IMR-90 (cell line): ENCODE results near the gene AP4S1. TPM values are rescaled to one million over a fixed set of nuclear protein-coding genes. Genes with fewer than 3 reads are reported as not detected.
A peak's percentile ranks its signal among the peaks of the same experiment; 100 is the strongest.

Experiments used
- ATAC-seq: fragments of 200-7000 bp; cut with Tn5 transposase; 2 replicates; pipeline ENCODE4 v1.9.1; 2020; ENCODE audit warnings: low read depth, mild to moderate bottlenecking, moderate library complexity
- BruUV-seq: library from RNA; stranded (reverse); fragments of 400-500 nt; replicated peaks from 2 replicates; lab custom pipeline; 2021; lab: Mats Ljungman, UMichigan
- CTCF ChIA-PET: fragments of 300-600 bp; formaldehyde crosslinking; extraction: SDS; loops from one replicate; lab custom pipeline; 2021; ENCODE audit warnings: antibody characterized with exemption; lab: Yijun Ruan, JAX
- POLR2A ChIA-PET: fragments of 300-600 bp; sonication (Branson Sonifier 250); formaldehyde crosslinking; loops from one replicate; lab custom pipeline; 2022; ENCODE audit warnings: antibody characterized with exemption; ENCODE audit not compliant: unreplicated experiment; lab: Charles Lee
- DNase-seq: peaks from one replicate; pipeline ENCODE4 v3.0.0; 2013
- H2AFZ ChIP-seq: replicated peaks from 2 replicates; pipeline ENCODE3; 2013; ENCODE audit warnings: low read length, mild to moderate bottlenecking; ENCODE audit not compliant: poor library complexity
- H2AK5ac ChIP-seq: 2 replicates; pipeline ENCODE4 v1.6.1; 2013; ENCODE audit warnings: low read depth, low read length, inconsistent platforms
- H2AK9ac ChIP-seq: replicated peaks from 2 replicates; pipeline ENCODE3; 2013; ENCODE audit warnings: mild to moderate bottlenecking, low read depth, low read length, moderate library complexity; ENCODE audit not compliant: poor library complexity
- H2BK120ac ChIP-seq: 2 replicates; pipeline ENCODE4 v1.6.1; 2013; ENCODE audit warnings: low read depth, low read length, inconsistent platforms
- H2BK15ac ChIP-seq: 3 replicates; pipeline ENCODE4 v1.6.1; 2013; ENCODE audit warnings: low read depth, low read length, inconsistent platforms
- H2BK20ac ChIP-seq: 2 replicates; pipeline ENCODE4 v1.6.1; 2013; ENCODE audit warnings: low read depth, mild to moderate bottlenecking, inconsistent platforms, low read length, moderate library complexity
- H2BK5ac ChIP-seq: 2 replicates; pipeline ENCODE4 v1.6.1; 2013; ENCODE audit warnings: mild to moderate bottlenecking, low read depth, low read length, inconsistent platforms; ENCODE audit not compliant: poor library complexity, severe bottlenecking
- H3K14ac ChIP-seq: replicated peaks from 2 replicates; pipeline ENCODE4 v1.6.1; 2013; ENCODE audit warnings: low read depth, low read length, inconsistent platforms
- H3K18ac ChIP-seq: 2 replicates; pipeline ENCODE4 v1.6.1; 2013; ENCODE audit warnings: low read depth, low read length, control low read depth
- H3K23ac ChIP-seq: 2 replicates; pipeline ENCODE4 v1.6.1; 2013; ENCODE audit warnings: low read depth, low read length, inconsistent platforms
- H3K27ac ChIP-seq: 2 replicates; pipeline ENCODE4 v1.5.1; 2013; ENCODE audit warnings: mild to moderate bottlenecking, control low read depth, low read length; ENCODE audit not compliant: insufficient read depth
- H3K27me3 ChIP-seq: 2 replicates; pipeline ENCODE4 v1.6.1; 2013; ENCODE audit warnings: low read length; ENCODE audit not compliant: control insufficient read depth, insufficient read depth
- H3K36me3 ChIP-seq: 2 replicates; pipeline ENCODE4 v1.6.1; 2013; ENCODE audit warnings: low read length, mixed read lengths; ENCODE audit not compliant: control insufficient read depth, insufficient read depth
- H3K4ac ChIP-seq: 2 replicates; pipeline ENCODE4 v1.6.1; 2013; ENCODE audit warnings: low read depth, low read length, inconsistent platforms
- H3K4me1 ChIP-seq: 2 replicates; pipeline ENCODE4 v1.6.1; 2013; ENCODE audit warnings: low read length, mixed read lengths; ENCODE audit not compliant: control insufficient read depth, insufficient read depth
- H3K4me2 ChIP-seq: 2 replicates; pipeline ENCODE4 v1.6.1; 2013; ENCODE audit warnings: low read depth, mild to moderate bottlenecking, control low read depth, low read length, moderate library complexity
- H3K4me3 ChIP-seq: 2 replicates; pipeline ENCODE4 v1.5.1; 2013; ENCODE audit warnings: low read depth, mild to moderate bottlenecking, control low read depth, low read length, moderate library complexity; ENCODE audit not compliant: insufficient read depth
- H3K56ac ChIP-seq: 2 replicates; pipeline ENCODE4 v1.6.1; 2013; ENCODE audit warnings: low read length, inconsistent platforms; ENCODE audit not compliant: insufficient read depth; ENCODE audit errors: extremely low read depth
- H3K79me1 ChIP-seq, 2 experiments: 2 replicates each; pipeline ENCODE4 v1.6.1; 2013; ENCODE audit warnings: low read length in 2 of 2, inconsistent platforms in 1 of 2, low read depth in 1 of 2
- H3K9ac ChIP-seq: 2 replicates; pipeline ENCODE4 v1.6.1; 2013; ENCODE audit warnings: low read depth, low read length, control low read depth
- H3K9me1 ChIP-seq: 2 replicates; pipeline ENCODE4 v1.6.1; 2013; ENCODE audit warnings: low read length, inconsistent platforms; ENCODE audit not compliant: insufficient read depth
- H3K9me3 ChIP-seq: 2 replicates; pipeline ENCODE4 v1.6.1; 2013; ENCODE audit warnings: low read length; ENCODE audit not compliant: control insufficient read depth, insufficient read depth
- H4K20me1 ChIP-seq: 2 replicates; pipeline ENCODE4 v1.6.1; 2013; ENCODE audit warnings: low read length, inconsistent platforms; ENCODE audit not compliant: insufficient read depth
- H4K5ac ChIP-seq: 2 replicates; pipeline ENCODE4 v1.6.1; 2013; ENCODE audit warnings: mild to moderate bottlenecking, low read depth, low read length, control low read depth
- H4K8ac ChIP-seq, 2 experiments: 2 replicates each; pipeline ENCODE4 v1.6.1; 2013; ENCODE audit warnings: low read depth in 2 of 2, low read length in 2 of 2, control low read depth in 1 of 2, inconsistent platforms in 1 of 2
- H4K91ac ChIP-seq: 2 replicates; pipeline ENCODE4 v1.6.1; 2013; ENCODE audit warnings: low read depth, low read length, inconsistent platforms; ENCODE audit not compliant: insufficient read depth
- BHLHE40 ChIP-seq: fragments of 150-350 bp; IDR thresholded peaks from 2 replicates; pipeline ENCODE4 v1.6.1; 2016; ENCODE audit warnings: mild to moderate bottlenecking, low read depth, low read length
- CEBPB ChIP-seq: IDR thresholded peaks from 2 replicates; pipeline ENCODE4 v1.6.1; 2012; ENCODE audit warnings: low read depth, low read length, improper control_type of control experiment
- CHD1 ChIP-seq: IDR thresholded peaks from 2 replicates; pipeline ENCODE4 v1.6.1; 2012; ENCODE audit warnings: low read depth, low read length, improper control_type of control experiment
- FOS ChIP-seq: fragments of 150-350 bp; IDR thresholded peaks from 2 replicates; pipeline ENCODE4 v1.6.1; 2016; ENCODE audit warnings: low read depth, low read length
- MAFK ChIP-seq: IDR thresholded peaks from 2 replicates; pipeline ENCODE4 v1.6.1; 2012; ENCODE audit warnings: low read depth, low read length, improper control_type of control experiment
- MAZ ChIP-seq: IDR thresholded peaks from 2 replicates; pipeline ENCODE4 v1.6.1; 2012; ENCODE audit warnings: low read depth, mild to moderate bottlenecking, low read length, improper control_type of control experiment, moderate library complexity, borderline replicate concordance
- MXI1 ChIP-seq: IDR thresholded peaks from 2 replicates; pipeline ENCODE4 v1.6.1; 2012; ENCODE audit warnings: low read depth, mild to moderate bottlenecking, low read length, moderate library complexity, borderline replicate concordance
- NFE2L2 ChIP-seq: fragments of 150-350 bp; IDR thresholded peaks from 2 replicates; pipeline ENCODE4 v1.6.1; 2016; ENCODE audit warnings: low read depth, mild to moderate bottlenecking, low read length
- POLR2A ChIP-seq: IDR thresholded peaks from 2 replicates; pipeline ENCODE4 v1.6.1; 2012; ENCODE audit warnings: mild to moderate bottlenecking, low read depth, low read length
- RAD21 ChIP-seq: IDR thresholded peaks from 2 replicates; pipeline ENCODE4 v1.6.1; 2012; ENCODE audit warnings: low read length, improper control_type of control experiment
- RCOR1 ChIP-seq: IDR thresholded peaks from 2 replicates; pipeline ENCODE4 v1.6.1; 2012; ENCODE audit warnings: mild to moderate bottlenecking, low read length, improper control_type of control experiment; ENCODE audit not compliant: insufficient replicate concordance
- RFX5 ChIP-seq: IDR thresholded peaks from 2 replicates; pipeline ENCODE4 v1.8.0; 2012; ENCODE audit warnings: low read depth, mild to moderate bottlenecking, low read length, moderate library complexity
- SMC3 ChIP-seq: fragments of 150-350 bp; IDR thresholded peaks from 2 replicates; pipeline ENCODE4 v1.6.1; 2016; ENCODE audit warnings: low read depth, mild to moderate bottlenecking, antibody characterized with exemption, low read length, moderate library complexity
- WGBS, 2 experiments: methylation state at CpG; one replicate each; pipeline versions ENCODE4 v1.1.5 to v1.1.7; 2013; ENCODE audit warnings: missing lambda C conversion rate in 2 of 2; ENCODE audit not compliant: insufficient read length in 1 of 2; ENCODE audit errors: extremely low coverage in 2 of 2; 5-methylcytosine and 5-hydroxymethylcytosine counted together
- dilution Hi-C: fragments of 300-500 bp; cut with HindIII; formaldehyde crosslinking; loops from one replicate; pipeline ENCODE4 v1.14.3; 2018; ENCODE audit warnings: low sequenced_read_pairs; ENCODE audit not compliant: unreplicated experiment
- in situ Hi-C: fragments of 300-500 bp; cut with MboI; formaldehyde crosslinking; loops from 3 replicates; pipeline ENCODE4 v1.14.3; 2019; ENCODE audit warnings: low sequenced_read_pairs, inconsistent platforms, mixed read lengths
- intact Hi-C: fragments of 100-400 bp; cut with micrococcal nuclease; formaldehyde crosslinking; loops from 2 replicates; pipeline ENCODE4 v1.10.0; 2022
- polyA plus RNA-seq, 3 experiments: library from polyadenylated mRNA; depleted of rRNA; stranded (reverse); fragments of >200 nt; gene quantifications; 2 replicates each; pipeline ENCODE4 v1.2.3, GENCODE V29; 2012; ENCODE audit warnings: low replicate concordance in 1 of 3
- total RNA-seq: library from RNA; depleted of rRNA; stranded (reverse); fragments of >200 nt; gene quantifications from 2 replicates; pipeline ENCODE4 v1.2.3, GENCODE V29; 2012
- TF ChIP-seq, protein P1 (sequence below): fragments of 150-350 bp; IDR thresholded peaks from 2 replicates; pipeline ENCODE4 v1.6.1; 2016; ENCODE audit warnings: low read depth, mild to moderate bottlenecking, low read length, moderate library complexity, borderline replicate concordance
- TF ChIP-seq, protein P2 (sequence below): conservative IDR thresholded peaks from 2 replicates; pipeline ENCODE4 v1.5.1; 2012; ENCODE audit warnings: mild to moderate bottlenecking, low read depth, low read length, improper control_type of control experiment

AP4S1 gene
- total and polyA plus RNA-seq, 2 of the 4 experiments (the other 2 are of a cell fraction) = 2.7 to 4.5 TPM

DNA sequence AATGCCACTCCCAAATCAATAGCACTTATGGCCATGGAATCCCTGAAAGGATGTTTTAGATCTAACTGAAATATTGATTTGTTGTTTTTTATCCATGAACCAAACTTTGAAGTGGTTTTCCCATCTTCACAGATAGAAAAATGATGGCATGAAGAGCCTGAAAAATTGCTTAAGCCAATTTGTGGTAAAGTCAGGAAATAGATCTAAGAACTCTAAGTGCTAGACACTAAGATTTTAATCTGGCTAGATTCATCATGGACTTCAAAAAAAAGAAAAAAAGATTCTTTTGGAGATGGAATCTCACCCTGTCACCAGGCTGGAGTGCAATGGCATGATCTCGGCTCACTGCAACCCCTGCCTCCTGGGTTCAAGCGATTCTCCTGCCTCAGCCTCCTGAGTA is 45.7 kb downstream of the AP4S1 start:
- peaks cover 2% of the 10 kb centered on the region; the same call in 1 of the 2 replicates for H3K36me3 ChIP-seq
- CTCF ChIA-PET = no interaction called here
- no peak overlapping the region; the same call in 1 of the 2 replicates for H3K27ac ChIP-seq
- H4K91ac ChIP-seq = no peak overlapping the region
- peak overlapping the region; percentile 59 for H2BK120ac ChIP-seq
- no peak overlapping the region for H3K23ac ChIP-seq
- H3K14ac ChIP-seq = no peak overlapping the region
- peak overlapping the region; percentile 21; the same call in 1 of the 2 replicates for H3K4ac ChIP-seq
- DNase-seq (no peak), ATAC-seq (no peak)
- TF ChIP-seq NFE2L2 (no peak), CEBPB (no peak), CHD1 (no peak), RFX5 (no peak), POLR2A (no peak), RAD21 (no peak), RCOR1 (no peak), BHLHE40 (no peak), FOS (no peak), SMC3 (no peak), MAZ (no peak), MAFK (no peak), MXI1 (no peak)
- TF ChIP-seq, protein P1, sequence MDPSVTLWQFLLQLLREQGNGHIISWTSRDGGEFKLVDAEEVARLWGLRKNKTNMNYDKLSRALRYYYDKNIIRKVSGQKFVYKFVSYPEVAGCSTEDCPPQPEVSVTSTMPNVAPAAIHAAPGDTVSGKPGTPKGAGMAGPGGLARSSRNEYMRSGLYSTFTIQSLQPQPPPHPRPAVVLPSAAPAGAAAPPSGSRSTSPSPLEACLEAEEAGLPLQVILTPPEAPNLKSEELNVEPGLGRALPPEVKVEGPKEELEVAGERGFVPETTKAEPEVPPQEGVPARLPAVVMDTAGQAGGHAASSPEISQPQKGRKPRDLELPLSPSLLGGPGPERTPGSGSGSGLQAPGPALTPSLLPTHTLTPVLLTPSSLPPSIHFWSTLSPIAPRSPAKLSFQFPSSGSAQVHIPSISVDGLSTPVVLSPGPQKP = no peak
- TF ChIP-seq, protein P2, sequence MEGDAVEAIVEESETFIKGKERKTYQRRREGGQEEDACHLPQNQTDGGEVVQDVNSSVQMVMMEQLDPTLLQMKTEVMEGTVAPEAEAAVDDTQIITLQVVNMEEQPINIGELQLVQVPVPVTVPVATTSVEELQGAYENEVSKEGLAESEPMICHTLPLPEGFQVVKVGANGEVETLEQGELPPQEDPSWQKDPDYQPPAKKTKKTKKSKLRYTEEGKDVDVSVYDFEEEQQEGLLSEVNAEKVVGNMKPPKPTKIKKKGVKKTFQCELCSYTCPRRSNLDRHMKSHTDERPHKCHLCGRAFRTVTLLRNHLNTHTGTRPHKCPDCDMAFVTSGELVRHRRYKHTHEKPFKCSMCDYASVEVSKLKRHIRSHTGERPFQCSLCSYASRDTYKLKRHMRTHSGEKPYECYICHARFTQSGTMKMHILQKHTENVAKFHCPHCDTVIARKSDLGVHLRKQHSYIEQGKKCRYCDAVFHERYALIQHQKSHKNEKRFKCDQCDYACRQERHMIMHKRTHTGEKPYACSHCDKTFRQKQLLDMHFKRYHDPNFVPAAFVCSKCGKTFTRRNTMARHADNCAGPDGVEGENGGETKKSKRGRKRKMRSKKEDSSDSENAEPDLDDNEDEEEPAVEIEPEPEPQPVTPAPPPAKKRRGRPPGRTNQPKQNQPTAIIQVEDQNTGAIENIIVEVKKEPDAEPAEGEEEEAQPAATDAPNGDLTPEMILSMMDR = no peak
- in situ Hi-C loops = no loop called here
- H4K8ac ChIP-seq = peak overlapping the region in 1 of 2 experiments; percentile 66; a peak in 3 of 4 replicates
- peak overlapping the region; percentile 57; the same call in 1 of the 2 replicates for H2BK20ac ChIP-seq
- no peaks in the 10 kb centered on the region for H3K27me3 ChIP-seq
- no CpG with 5 or more reads among the region's 2 CpGs for WGBS, 2 experiments
- H3K18ac ChIP-seq = peak overlapping the region; percentile 50; the same call in 1 of the 2 replicates
- BruUV-seq = no TSS peak
- POLR2A ChIA-PET = no interaction called here
- no peaks in the 10 kb centered on the region for H4K20me1 ChIP-seq
- no peaks in the 10 kb centered on the region for H3K9me3 ChIP-seq
- H3K9me1 ChIP-seq = no peaks in the 10 kb centered on the region; the same call in 1 of the 2 replicates
- no peak overlapping the region for H3K9ac ChIP-seq
- H3K4me3 ChIP-seq = no peak overlapping the region
- no peak overlapping the region for H4K5ac ChIP-seq
- no peak overlapping the region for H2AFZ ChIP-seq
- no peaks in the 10 kb centered on the region for H3K4me1 ChIP-seq
- intact Hi-C loops = no loop called here
- no peaks in the 10 kb centered on the region for H3K79me1 ChIP-seq
- dilution Hi-C loops = no loop called here
- H2AK9ac ChIP-seq = no peak overlapping the region
- H2BK15ac ChIP-seq = no peak overlapping the region; the same call in 2 of the 3 replicates
- no peak overlapping the region for H3K4me2 ChIP-seq
- no peak overlapping the region for H3K56ac ChIP-seq
- no peak overlapping the region for H2BK5ac ChIP-seq
- no peak overlapping the region for H2AK5ac ChIP-seq
